Lung (tissue), 12 donors: ENCODE data around the gene CHRNA5. TPM values are rescaled to one million over a fixed set of nuclear protein-coding genes. Genes with fewer than 3 reads are reported as not detected.
"Not testable (repeated sequence)": the region's sequence is repeated elsewhere in the genome, so short reads cannot be mapped to it uniquely, and the experiment has no call there.

Experiments
- ATAC-seq: fragments of 200-7000 bp; cut with Tn5 transposase; one replicate; pipeline ENCODE4 v1.9.1; 2020; ENCODE audit warnings: moderate number of reproducible peaks; ENCODE audit not compliant: insufficient read depth, low FRiP score
- DNase-seq, 3 donors: peaks; one replicate each; pipeline ENCODE4 v3.0.0-alpha.2; 2013 to 2017
- H3K27ac ChIP-seq, 2 donors: one replicate each; pipeline ENCODE4 v1.5.1; 2013; ENCODE audit warnings: mild to moderate bottlenecking in 2 of 2, moderate library complexity in 2 of 2, control low read depth in 1 of 2, inconsistent platforms in 1 of 2, low read depth in 1 of 2, low read length in 1 of 2
- H3K27me3 ChIP-seq, 3 donors: one replicate each; pipeline ENCODE4 v1.5.1; 2013; ENCODE audit warnings: low read length in 2 of 3; ENCODE audit not compliant: control insufficient read depth in 3 of 3, insufficient read depth in 3 of 3
- H3K36me3 ChIP-seq, 4 donors: one replicate each; pipeline ENCODE4 v1.5.1; 2013; ENCODE audit warnings: low read length in 4 of 4, mild to moderate bottlenecking in 1 of 4, moderate library complexity in 1 of 4; ENCODE audit not compliant: control insufficient read depth in 4 of 4, insufficient read depth in 4 of 4
- H3K4me1 ChIP-seq, 5 donors: one replicate each; pipeline ENCODE4 v1.5.1; 2013; ENCODE audit warnings: low read length in 5 of 5, mild to moderate bottlenecking in 2 of 5, moderate library complexity in 1 of 5; ENCODE audit not compliant: control insufficient read depth in 5 of 5, insufficient read depth in 5 of 5
- H3K4me3 ChIP-seq: one replicate; pipeline ENCODE4 v1.5.1; 2013; ENCODE audit warnings: mild to moderate bottlenecking, control low read depth, moderate library complexity
- H3K9ac ChIP-seq, 2 donors: one replicate each; pipeline ENCODE4 v1.5.1; 2013; ENCODE audit warnings: low read length in 2 of 2, control low read depth in 1 of 2; ENCODE audit not compliant: insufficient read depth in 1 of 2
- H3K9me3 ChIP-seq, 4 donors: one replicate each; pipeline ENCODE4 v1.5.1; 2013; ENCODE audit warnings: low read length in 3 of 4, mild to moderate bottlenecking in 1 of 4, moderate library complexity in 1 of 4; ENCODE audit not compliant: control insufficient read depth in 4 of 4, insufficient read depth in 3 of 4
- CTCF ChIP-seq: IDR thresholded peaks from 2 replicates; pipeline ENCODE4 v1.5.1; 2012; ENCODE audit warnings: mild to moderate bottlenecking; ENCODE audit errors: control extremely low read depth, extremely low read depth
- WGBS, 2 donors: extraction: QIAGEN DNeasy Blood & Tissue Kit; methylation state at CpG; one replicate each; pipeline ENCODE4 v1.1.7; 2013; 5-methylcytosine and 5-hydroxymethylcytosine counted together
- polyA plus RNA-seq, 2 donors: library from polyadenylated mRNA; stranded (reverse); fragments of 200-250 nt; gene quantifications; one replicate each; pipeline ENCODE4 v1.2.1, GENCODE V29; 2013
- total RNA-seq, 2 donors: library from RNA; depleted of rRNA in 1 of 2; stranded (reverse); fragments of >200 nt in 1 of 2; gene quantifications; one replicate each; pipeline ENCODE4 v1.2.1, GENCODE V29; 2014 to 2021
- donor health status: control.
- donor health status: control.
- donor health status: Bipolar disorder and iron deficiency.
- donor health status: healthy.
- donor health status: DM: yes; HTN: yes; CAD: no.

CHRNA5 gene
- total and polyA plus RNA-seq, 4 donors = 0.23 to 1.3 (median 0.92) TPM

GRCh38 chr15:78538358-78538757 lies 27.0 kb upstream of the CHRNA5 start:
- peaks cover 0 to 9% (median 7%) of the 10 kb centered on the region in 4 donors for H3K36me3 ChIP-seq
- TF ChIP-seq CTCF = no peak
- no peaks in the 10 kb centered on the region for H3K9me3 ChIP-seq
- no peak overlapping the region for H3K9ac ChIP-seq
- peaks cover 2 to 15% (median 6%) of the 10 kb centered on the region in 5 donors for H3K4me1 ChIP-seq
- H3K27me3 ChIP-seq = no peaks in the 10 kb centered on the region
- ATAC-seq (no peak), DNase-seq (no peak)
- peak overlapping the region in 1 of 2 donors; percentile 38 for H3K27ac ChIP-seq
- H3K4me3 ChIP-seq = no peak overlapping the region
- WGBS, 2 donors = 80 to 92% methylated on average over 1 of the region's 1 CpG

- 75 to 78% methylated on average over 18 of the region's 18 CpGs for WGBS, 2 donors
- Histone ChIP-seq H3K9ac (peak overlapping the region in 1 of 2 donors; percentile 96), H3K36me3 (peaks cover 0 to 13% (median 10%) of the 10 kb centered on the region in 4 donors), H3K27ac (peak overlapping the region; percentile 89 to 99), H3K4me3 (peak overlapping the region; percentile 67), H3K4me1 (peaks cover 2 to 15% (median 6%) of the 10 kb centered on the region in 5 donors)
- H3K27me3 ChIP-seq, H3K9me3 ChIP-seq, DNase-seq, ATAC-seq: not testable (repeated sequence)
Observed at GRCh38 chr15:78539464-78540140, 25.7 kb upstream of the CHRNA5 start.

- TF ChIP-seq CTCF = no peak
Observed at GRCh38 chr15:78540141-78540870, 25.0 kb upstream of the CHRNA5 start, which contains the start of gene PSMA4. PSMA4 (plus strand) TSS chr15:78540444; CDS start chr15:78541928, 1,484 bp downstream.

More at GRCh38 chr15:78540141-78540870, 25.0 kb upstream of the CHRNA5 start, which contains the start of gene PSMA4:
- DNase-seq = peak; percentile 93 to 95 (median 94)
- WGBS, 2 donors = 0% methylated on average over 56 of the region's 56 CpGs
- peaks cover 2 to 15% (median 6%) of the 10 kb centered on the region in 5 donors for H3K4me1 ChIP-seq
- H3K27ac ChIP-seq = peak within 1 kb of the TSS; percentile 89 to 99
- peaks cover 2 to 18% (median 12%) of the 10 kb centered on the region in 4 donors for H3K36me3 ChIP-seq
- peak; percentile 91 for ATAC-seq
- H3K27me3 ChIP-seq = no peaks in the 10 kb centered on the region
- H3K9me3 ChIP-seq = no peaks in the 10 kb centered on the region
- H3K9ac ChIP-seq = peak within 1 kb of the TSS; percentile 59 to 96
- peak within 1 kb of the TSS; percentile 67 for H3K4me3 ChIP-seq
